Panc1 (cell line): ENCODE measurements around the gene ZMYND12. TPM values are rescaled to one million over a fixed set of nuclear protein-coding genes. Genes with fewer than 3 reads are reported as not detected.

Experiments
- ATAC-seq: fragments of 200-7000 bp; cut with Tn5 transposase; 2 replicates; pipeline ENCODE4 v1.9.1; 2020; ENCODE audit warnings: mild to moderate bottlenecking, moderate library complexity
- BruUV-seq: library from RNA; stranded (reverse); fragments of 400-500 nt; replicated peaks from 2 replicates; lab custom pipeline; 2021; lab: Mats Ljungman, UMichigan
- CTCF ChIA-PET: fragments of 300-600 bp; sonication (Branson Sonifier 250); formaldehyde crosslinking; loops from one replicate; lab custom pipeline; 2022; ENCODE audit warnings: antibody characterized with exemption; lab: Charles Lee
- POLR2A ChIA-PET: fragments of 300-600 bp; sonication (Branson Sonifier 250); formaldehyde crosslinking; loops from one replicate; lab custom pipeline; 2022; ENCODE audit warnings: antibody characterized with exemption; lab: Charles Lee
- DNase-seq: peaks from one replicate; pipeline ENCODE4 v3.0.0-alpha.2; 2010; ENCODE audit warnings: low read depth, low spot score
- H3K27ac ChIP-seq: 2 replicates; pipeline ENCODE4 v1.5.1; 2011; ENCODE audit warnings: mild to moderate bottlenecking, low read length, inconsistent platforms
- H3K27me3 ChIP-seq: fragments of 200-500 bp; sonication (Bioruptor generic); 2 replicates; pipeline ENCODE4 v1.6.0; 2014; ENCODE audit warnings: low read length, inconsistent platforms; ENCODE audit not compliant: control insufficient read depth, insufficient read depth
- H3K36me3 ChIP-seq: fragments of 200-500 bp; sonication (Bioruptor generic); 2 replicates; pipeline ENCODE4 v1.5.1; 2014; ENCODE audit warnings: inconsistent platforms, mild to moderate bottlenecking, low read length, moderate library complexity; ENCODE audit not compliant: control insufficient read depth, insufficient read depth
- H3K4me1 ChIP-seq: 2 replicates; pipeline ENCODE4 v1.5.1; 2011; ENCODE audit warnings: inconsistent platforms, mild to moderate bottlenecking, low read length, moderate library complexity; ENCODE audit not compliant: control insufficient read depth, insufficient read depth
- H3K4me3 ChIP-seq, 2 experiments: 2 replicates each; pipeline ENCODE4 v1.5.1; 2011 to 2012; ENCODE audit warnings: low read depth in 2 of 2, low read length in 2 of 2, mild to moderate bottlenecking in 2 of 2, inconsistent platforms in 1 of 2, moderate library complexity in 1 of 2
- H3K9me3 ChIP-seq: fragments of 200-500 bp; sonication (Bioruptor generic); 2 replicates; pipeline ENCODE4 v1.5.1; 2014; ENCODE audit warnings: low read depth, mild to moderate bottlenecking, inconsistent platforms, low read length, moderate library complexity; ENCODE audit not compliant: control insufficient read depth, insufficient read depth
- CTCF ChIP-seq: fragments of 450-650 bp; IDR thresholded peaks from 2 replicates; pipeline ENCODE4 v1.5.1; 2017; ENCODE audit warnings: mild to moderate bottlenecking
- POLR2AphosphoS5 ChIP-seq: IDR thresholded peaks from 2 replicates; pipeline ENCODE4 v1.6.1; 2012; ENCODE audit warnings: mild to moderate bottlenecking, low read depth, low read length, moderate library complexity
- REST ChIP-seq, 2 experiments: IDR thresholded peaks; 2 replicates each; pipeline ENCODE4 v1.6.1; 2011 to 2012; ENCODE audit warnings: low read depth in 2 of 2, control low read depth in 1 of 2, low read length in 1 of 2, mild to moderate bottlenecking in 1 of 2, moderate library complexity in 1 of 2; ENCODE audit not compliant: insufficient read depth in 1 of 2
- SIN3A ChIP-seq: IDR thresholded peaks from 2 replicates; pipeline ENCODE4 v1.6.1; 2012; ENCODE audit warnings: low read depth, mild to moderate bottlenecking, low read length, moderate library complexity, borderline replicate concordance; ENCODE audit not compliant: insufficient read depth
- TCF7L2 ChIP-seq: IDR thresholded peaks from 2 replicates; pipeline ENCODE4 v1.6.1; 2011; ENCODE audit warnings: mild to moderate bottlenecking, low read depth, low read length, inconsistent platforms
- in situ Hi-C: cut with HindIII; loops from 2 replicates; pipeline ENCODE4 v1.10.0; 2016; ENCODE audit warnings: low sequenced_read_pairs, low pct_unique_long_range_greater_than_20kb
- intact Hi-C: fragments of 100-400 bp; cut with micrococcal nuclease; formaldehyde crosslinking; loops from one replicate; pipeline ENCODE4 v1.10.0; 2022; ENCODE audit not compliant: unreplicated experiment
- total RNA-seq: library from RNA; stranded (reverse); gene quantifications from one replicate; pipeline ENCODE4 v1.2.1, GENCODE V29; 2021; ENCODE audit not compliant: unreplicated experiment

Gene ZMYND12
- total RNA-seq, 1 experiment from 2014 or later, result 0.57 TPM

- intact Hi-C loops (no loop called here), in situ Hi-C loops (no loop called here)
- no TSS peak for BruUV-seq
- no peaks in the 10 kb centered on the region for H3K4me1 ChIP-seq
- POLR2A ChIA-PET, result no interaction called here
- no peaks in the 10 kb centered on the region for H3K9me3 ChIP-seq
- no peak overlapping the region for H3K4me3 ChIP-seq
- H3K27me3 ChIP-seq, result no peaks in the 10 kb centered on the region
- no peak overlapping the region for H3K27ac ChIP-seq
- no peak for ATAC-seq
- no peak for TF ChIP-seq REST (IDR thresholded peaks at IDR 0.05; ENCODE audit: insufficient read depth in 1 of 2, low read depth in 2 of 2, low read length in 1 of 2)
- no peak for TF ChIP-seq TCF7L2
- no peak for TF ChIP-seq POLR2AphosphoS5
- no peak for TF ChIP-seq CTCF
- no peak for TF ChIP-seq SIN3A
- no peak for DNase-seq
- CTCF ChIA-PET, result no interaction called here
- no peaks in the 10 kb centered on the region for H3K36me3 ChIP-seq
Observed at GRCh38 chr1:42431514-42431913, 24.3 kb downstream of the ZMYND12 start.

GRCh38 chr1:42430286-42431135 lies 25.3 kb downstream of the ZMYND12 start:
- TF ChIP-seq SIN3A (no peak), POLR2AphosphoS5 (no peak), REST (IDR thresholded peaks at IDR 0.05; ENCODE audit: insufficient read depth in 1 of 2, low read depth in 2 of 2, low read length in 1 of 2) (no peak), TCF7L2 (no peak), CTCF (no peak)
- Histone ChIP-seq H3K36me3 (no peaks in the 10 kb centered on the region), H3K4me1 (no peaks in the 10 kb centered on the region), H3K27ac (no peak overlapping the region), H3K27me3 (no peaks in the 10 kb centered on the region), H3K9me3 (no peaks in the 10 kb centered on the region), H3K4me3 (no peak overlapping the region)
- no TSS peak for BruUV-seq
- no peak for ATAC-seq
- no peak for DNase-seq
- ChIA-PET CTCF (no interaction called here), POLR2A (interaction anchor here (0.5 kb wide), 1 partner anchor 44 kb away, joined by 3 read pairs; no protein-coding TSS in a partner anchor)
- in situ Hi-C loops (no loop called here), intact Hi-C loops (no loop called here)
